SJCRH30 (cell line): ENCODE data around the gene IL1RAPL2. TPM values are rescaled to one million over a fixed set of nuclear protein-coding genes. Genes with fewer than 3 reads are reported as not detected.

Experiments used
- DNase-seq, 2 experiments: peaks; one replicate each; pipeline ENCODE4 v3.0.0-alpha.2; 2015 to 2020
- H3K27ac ChIP-seq: fragments of 250-450 bp; sonication (Bioruptor Pico); 2 replicates; pipeline ENCODE4 v1.5.1; 2020; ENCODE audit warnings: mild to moderate bottlenecking, moderate library complexity
- H3K27me3 ChIP-seq: fragments of 250-450 bp; sonication (Bioruptor Pico); 2 replicates; pipeline ENCODE4 v1.5.1; 2020; ENCODE audit warnings: mild to moderate bottlenecking, moderate library complexity
- H3K36me3 ChIP-seq: fragments of 250-450 bp; sonication (Bioruptor Pico); 2 replicates; pipeline ENCODE4 v1.5.1; 2020; ENCODE audit warnings: mild to moderate bottlenecking, moderate library complexity
- H3K4me1 ChIP-seq: fragments of 250-450 bp; sonication (Bioruptor Pico); 2 replicates; pipeline ENCODE4 v1.5.1; 2020; ENCODE audit warnings: mild to moderate bottlenecking, moderate library complexity
- H3K4me3 ChIP-seq: fragments of 250-450 bp; sonication (Bioruptor Pico); 2 replicates; pipeline ENCODE4 v1.5.1; 2020; ENCODE audit warnings: mild to moderate bottlenecking, moderate library complexity
- H3K9me3 ChIP-seq: fragments of 250-450 bp; sonication (Bioruptor Pico); replicated peaks from 2 replicates; pipeline ENCODE4 v1.5.1; 2020; ENCODE audit warnings: mild to moderate bottlenecking, moderate library complexity
- total RNA-seq: library from RNA; depleted of rRNA; stranded (reverse); fragments of >200 nt; shearing (Covaris generic); gene quantifications from 2 replicates; pipeline ENCODE4 v1.2.3, GENCODE V29; 2014

IL1RAPL2 gene
- total RNA-seq, 1 experiment from 2014 or later, result 0.06 TPM

GRCh38 chrX:105464618-105465017 is 898.6 kb downstream of the IL1RAPL2 start:
- H3K4me3 ChIP-seq, result no peak overlapping the region
- no peaks in the 10 kb centered on the region for H3K27me3 ChIP-seq
- H3K9me3 ChIP-seq, result no peaks in the 10 kb centered on the region
- H3K4me1 ChIP-seq, result no peaks in the 10 kb centered on the region
- DNase-seq, result no peak
- H3K36me3 ChIP-seq, result no peaks in the 10 kb centered on the region
- H3K27ac ChIP-seq, result no peak overlapping the region

- Histone ChIP-seq H3K27me3 (no peaks in the 10 kb centered on the region), H3K4me3 (no peak overlapping the region)
- DNase-seq, result no peak
Observed at GRCh38 chrX:105468741-105469140, 902.7 kb downstream of the IL1RAPL2 start.

GRCh38 chrX:105471597-105471996 is 905.6 kb downstream of the IL1RAPL2 start:
- Histone ChIP-seq H3K4me1 (no peaks in the 10 kb centered on the region), H3K27ac (no peak overlapping the region), H3K36me3 (no peaks in the 10 kb centered on the region), H3K4me3 (no peak overlapping the region), H3K9me3 (no peaks in the 10 kb centered on the region), H3K27me3 (no peaks in the 10 kb centered on the region)
- DNase-seq, result no peak

More at GRCh38 chrX:105468741-105469140, 902.7 kb downstream of the IL1RAPL2 start:
- H3K9me3 ChIP-seq, result no peaks in the 10 kb centered on the region
- no peak overlapping the region for H3K27ac ChIP-seq
- H3K4me1 ChIP-seq, result no peaks in the 10 kb centered on the region
- H3K36me3 ChIP-seq, result no peaks in the 10 kb centered on the region

- Histone ChIP-seq H3K27ac (no peak overlapping the region), H3K4me3 (no peak overlapping the region), H3K9me3 (no peaks in the 10 kb centered on the region), H3K36me3 (no peaks in the 10 kb centered on the region), H3K27me3 (no peaks in the 10 kb centered on the region), H3K4me1 (no peaks in the 10 kb centered on the region)
- peak; percentile 0 to 2 for DNase-seq
Observed at GRCh38 chrX:105475801-105476200, 909.8 kb downstream of the IL1RAPL2 start.

GRCh38 chrX:105477351-105477750 is 911.4 kb downstream of the IL1RAPL2 start:
- H3K4me3 ChIP-seq, result no peak overlapping the region

GRCh38 chrX:105480646-105481310 is 914.8 kb downstream of the IL1RAPL2 start:
- Histone ChIP-seq H3K27ac (no peak overlapping the region), H3K4me1 (no peaks in the 10 kb centered on the region), H3K36me3 (no peaks in the 10 kb centered on the region), H3K27me3 (no peaks in the 10 kb centered on the region), H3K9me3 (no peaks in the 10 kb centered on the region), H3K4me3 (no peak overlapping the region)
- no peak for DNase-seq

More at GRCh38 chrX:105477351-105477750, 911.4 kb downstream of the IL1RAPL2 start:
- DNase-seq, result no peak
- Histone ChIP-seq H3K27me3 (no peaks in the 10 kb centered on the region), H3K36me3 (no peaks in the 10 kb centered on the region), H3K4me1 (no peaks in the 10 kb centered on the region), H3K9me3 (no peaks in the 10 kb centered on the region), H3K27ac (no peak overlapping the region)

GRCh38 chrX:105483011-105483410 is 917.0 kb downstream of the IL1RAPL2 start:
- Histone ChIP-seq H3K4me1 (no peaks in the 10 kb centered on the region), H3K4me3 (no peak overlapping the region), H3K36me3 (no peaks in the 10 kb centered on the region), H3K9me3 (no peaks in the 10 kb centered on the region), H3K27ac (no peak overlapping the region), H3K27me3 (no peaks in the 10 kb centered on the region)
- no peak for DNase-seq

GRCh38 chrX:105488716-105489115 is 922.7 kb downstream of the IL1RAPL2 start:
- no peaks in the 10 kb centered on the region for H3K27me3 ChIP-seq
- H3K4me3 ChIP-seq, result no peak overlapping the region
- no peaks in the 10 kb centered on the region for H3K36me3 ChIP-seq
- H3K9me3 ChIP-seq, result no peaks in the 10 kb centered on the region
- H3K27ac ChIP-seq, result no peak overlapping the region
- H3K4me1 ChIP-seq, result no peaks in the 10 kb centered on the region
- DNase-seq, result no peak

- DNase-seq, result no peak
- no peak overlapping the region for H3K4me3 ChIP-seq
- H3K27ac ChIP-seq, result no peak overlapping the region
- H3K9me3 ChIP-seq, result no peaks in the 10 kb centered on the region
- H3K36me3 ChIP-seq, result no peaks in the 10 kb centered on the region
- H3K4me1 ChIP-seq, result no peaks in the 10 kb centered on the region
- H3K27me3 ChIP-seq, result no peaks in the 10 kb centered on the region
Observed at GRCh38 chrX:105495376-105495775, 929.4 kb downstream of the IL1RAPL2 start.

GRCh38 chrX:105502336-105502735 is 936.3 kb downstream of the IL1RAPL2 start:
- H3K36me3 ChIP-seq, result no peaks in the 10 kb centered on the region
- H3K4me1 ChIP-seq, result no peaks in the 10 kb centered on the region
- H3K27me3 ChIP-seq, result no peaks in the 10 kb centered on the region
- peak in 1 of 2 experiments; percentile 1 for DNase-seq
- H3K27ac ChIP-seq, result no peak overlapping the region
- H3K9me3 ChIP-seq, result no peaks in the 10 kb centered on the region
- no peak overlapping the region for H3K4me3 ChIP-seq

- Histone ChIP-seq H3K27ac (no peak overlapping the region), H3K4me3 (no peak overlapping the region), H3K9me3 (no peaks in the 10 kb centered on the region), H3K4me1 (no peaks in the 10 kb centered on the region), H3K27me3 (no peaks in the 10 kb centered on the region), H3K36me3 (no peaks in the 10 kb centered on the region)
- no peak for DNase-seq
Observed at GRCh38 chrX:105515561-105515960, 949.6 kb downstream of the IL1RAPL2 start.

GRCh38 chrX:105526431-105526830 is 960.4 kb downstream of the IL1RAPL2 start:
- H3K4me1 ChIP-seq, result no peaks in the 10 kb centered on the region
- H3K27ac ChIP-seq, result no peak overlapping the region
- DNase-seq, result no peak
- no peak overlapping the region for H3K4me3 ChIP-seq
- H3K36me3 ChIP-seq, result no peaks in the 10 kb centered on the region
- no peaks in the 10 kb centered on the region for H3K9me3 ChIP-seq
- no peaks in the 10 kb centered on the region for H3K27me3 ChIP-seq

- no peak for DNase-seq
- Histone ChIP-seq H3K27ac (no peak overlapping the region), H3K4me3 (no peak overlapping the region), H3K9me3 (no peaks in the 10 kb centered on the region), H3K27me3 (no peaks in the 10 kb centered on the region), H3K4me1 (no peaks in the 10 kb centered on the region), H3K36me3 (no peaks in the 10 kb centered on the region)
Observed at GRCh38 chrX:105527759-105528158, 961.8 kb downstream of the IL1RAPL2 start.

GRCh38 chrX:105533951-105534350 is 968.0 kb downstream of the IL1RAPL2 start:
- H3K36me3 ChIP-seq, result no peaks in the 10 kb centered on the region
- no peak for DNase-seq
- H3K27ac ChIP-seq, result no peak overlapping the region
- no peaks in the 10 kb centered on the region for H3K9me3 ChIP-seq
- no peaks in the 10 kb centered on the region for H3K4me1 ChIP-seq
- H3K4me3 ChIP-seq, result no peak overlapping the region
- no peaks in the 10 kb centered on the region for H3K27me3 ChIP-seq

GRCh38 chrX:105543283-105543682 is 977.3 kb downstream of the IL1RAPL2 start:
- Histone ChIP-seq H3K4me1 (no peaks in the 10 kb centered on the region), H3K36me3 (no peaks in the 10 kb centered on the region), H3K27me3 (no peaks in the 10 kb centered on the region), H3K4me3 (no peak overlapping the region), H3K27ac (no peak overlapping the region), H3K9me3 (no peaks in the 10 kb centered on the region)
- DNase-seq, result no peak

GRCh38 chrX:105550043-105550663 is 984.2 kb downstream of the IL1RAPL2 start:
- H3K9me3 ChIP-seq, result no peaks in the 10 kb centered on the region
- no peaks in the 10 kb centered on the region for H3K4me1 ChIP-seq
- DNase-seq, result no peak
- no peaks in the 10 kb centered on the region for H3K27me3 ChIP-seq
- H3K36me3 ChIP-seq, result no peaks in the 10 kb centered on the region
- no peak overlapping the region for H3K4me3 ChIP-seq
- H3K27ac ChIP-seq, result no peak overlapping the region
